Measurements from ENCODE around the gene IDI2. TPM values are rescaled to one million over a fixed set of nuclear protein-coding genes. Genes with fewer than 3 reads are reported as not detected.

The IDI2 gene
- total RNA-seq, 6 experiments from 2014 or later = not detected

- TF ChIP-seq CTCF (IDR thresholded peaks at IDR 0.05) = no peak
- TF ChIP-seq POLR2A (IDR thresholded peaks at IDR 0.05) = no peak
- Histone ChIP-seq H3K4me1 (no peaks in the 10 kb centered on the region), H3K27ac (no peak overlapping the region), H3K36me3 (no peaks in the 10 kb centered on the region), H3K4me3 (no peak overlapping the region), H3K27me3 (no peaks in the 10 kb centered on the region), H3K9me3 (no peaks in the 10 kb centered on the region)
- ATAC-seq (no peak), DNase-seq (no peak)
- 100% methylated on average over 2 of the region's 2 CpGs for WGBS (ENCODE audit: insufficient coverage, low coverage, low lambda C conversion rate, missing lambda C conversion rate)
- intact Hi-C loops (cut with DNase I) = no loop called here
These were observed 46.7 kb downstream of the IDI2 start for GRCh38 chr10:978826-979421.

DNA sequence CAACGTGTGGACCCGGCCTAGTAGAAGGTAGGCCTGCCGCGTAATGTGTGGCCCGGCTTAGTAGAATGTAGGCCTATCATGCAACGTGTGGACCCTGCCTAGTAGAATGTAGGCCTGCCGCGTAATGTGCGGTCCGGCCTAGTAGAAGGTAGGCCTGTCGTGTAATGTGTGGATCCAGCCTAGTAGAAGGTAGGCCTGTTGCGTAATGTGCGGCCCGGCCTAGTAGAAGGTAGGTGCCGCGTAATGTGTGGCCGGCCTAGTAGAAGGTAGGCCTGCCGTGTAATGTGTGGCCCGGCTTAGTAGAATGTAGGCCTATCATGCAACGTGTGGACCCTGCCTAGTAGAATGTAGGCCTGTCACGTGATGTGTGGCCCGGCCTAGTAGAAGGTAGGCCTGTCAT is 49.3 kb downstream of the IDI2 start:
- Histone ChIP-seq H3K27me3 (no peaks in the 10 kb centered on the region), H3K36me3 (no peaks in the 10 kb centered on the region), H3K4me1 (peaks cover 0 to 7% (median 3%) of the 10 kb centered on the region in 4 donors), H3K27ac (no peak overlapping the region), H3K9me3 (no peaks in the 10 kb centered on the region), H3K4me3 (no peak overlapping the region)
- WGBS (ENCODE audit: insufficient coverage, low coverage, low lambda C conversion rate, missing lambda C conversion rate) = 94% methylated on average over 20 of the region's 22 CpGs
- no peak for ATAC-seq
- intact Hi-C loops (cut with DNase I) = no loop called here
- DNase-seq = no peak
- TF ChIP-seq CTCF (IDR thresholded peaks at IDR 0.05) = no peak
- no peak for TF ChIP-seq POLR2A (IDR thresholded peaks at IDR 0.05)

- intact Hi-C loops (cut with DNase I) = no loop called here
- Histone ChIP-seq H3K4me3 (no peak overlapping the region), H3K27me3 (no peaks in the 10 kb centered on the region), H3K9me3 (no peaks in the 10 kb centered on the region), H3K36me3 (no peaks in the 10 kb centered on the region), H3K4me1 (peaks cover 0 to 23% (median 9%) of the 10 kb centered on the region in 4 donors), H3K27ac (no peak overlapping the region)
- ATAC-seq (no peak), DNase-seq (no peak)
- 94% methylated on average over 3 of the region's 5 CpGs for WGBS (ENCODE audit: insufficient coverage, low coverage, low lambda C conversion rate, missing lambda C conversion rate)
- TF ChIP-seq POLR2A (IDR thresholded peaks at IDR 0.05) (no peak), CTCF (IDR thresholded peaks at IDR 0.05) (no peak)
These were observed 50.9 kb downstream of the IDI2 start for GRCh38 chr10:974785-975074.

- Histone ChIP-seq H3K4me1 (peaks cover 0 to 25% (median 9%) of the 10 kb centered on the region in 4 donors), H3K9me3 (no peaks in the 10 kb centered on the region), H3K27ac (no peak overlapping the region), H3K4me3 (no peak overlapping the region), H3K27me3 (no peaks in the 10 kb centered on the region), H3K36me3 (no peaks in the 10 kb centered on the region)
- DNase-seq (no peak), ATAC-seq (peak in 1 of 4 donors; percentile 13)
- intact Hi-C loops (cut with DNase I) = no loop called here
- WGBS (ENCODE audit: insufficient coverage, low coverage, low lambda C conversion rate, missing lambda C conversion rate) = 65% methylated on average over 17 of the region's 20 CpGs
- TF ChIP-seq CTCF (IDR thresholded peaks at IDR 0.05) (no peak), POLR2A (IDR thresholded peaks at IDR 0.05) (no peak)
These were observed 51.4 kb downstream of the IDI2 start for GRCh38 chr10:974038-974784.

All from right lobe of liver (tissue), 6 donors.